GM23338 (cell line): Measurements from ENCODE around the gene TRIM36. TPM values are rescaled to one million over a fixed set of nuclear protein-coding genes. Genes with fewer than 3 reads are reported as not detected.

Experiments used
- ATAC-seq: fragments of 200-7000 bp; cut with Tn5 transposase; 3 replicates; pipeline ENCODE4 v1.9.1; 2020
- DNase-seq: peaks from one replicate; pipeline ENCODE4 v3.0.0-alpha.2; 2015; ENCODE audit warnings: low spot score
- H2AFZ ChIP-seq: fragments of 200-600 bp; sonication (generic); 2 replicates; pipeline ENCODE4 v1.8.0; 2016; ENCODE audit warnings: antibody characterized with exemption, mild to moderate bottlenecking, moderate library complexity
- H3F3A ChIP-seq: fragments of 200-600 bp; sonication (generic); replicated peaks from 2 replicates; pipeline ENCODE4 v1.8.0; 2017; ENCODE audit warnings: antibody characterized with exemption, mixed run types, low read depth
- H3K27ac ChIP-seq: fragments of 200-600 bp; sonication (generic); 2 replicates; pipeline ENCODE4 v1.6.1; 2016; ENCODE audit warnings: low read depth
- H3K27me3 ChIP-seq: fragments of 200-600 bp; sonication (generic); 2 replicates; pipeline ENCODE4 v1.8.0; 2016; ENCODE audit warnings: mild to moderate bottlenecking, mixed run types, moderate library complexity; ENCODE audit not compliant: insufficient read depth
- H3K36me3 ChIP-seq: fragments of 200-600 bp; sonication (generic); 2 replicates; pipeline ENCODE4 v1.8.0; 2016; ENCODE audit warnings: mild to moderate bottlenecking; ENCODE audit not compliant: insufficient read depth
- H3K4me1 ChIP-seq: fragments of 200-600 bp; sonication (generic); 2 replicates; pipeline ENCODE4 v1.8.0; 2016; ENCODE audit warnings: mild to moderate bottlenecking, moderate library complexity; ENCODE audit not compliant: insufficient read depth
- H3K4me2 ChIP-seq: fragments of 200-600 bp; sonication (generic); 2 replicates; pipeline ENCODE4 v1.7.1; 2017; ENCODE audit warnings: mixed run types
- H3K4me3 ChIP-seq: fragments of 200-600 bp; sonication (generic); 2 replicates; pipeline ENCODE4 v1.6.1; 2016; ENCODE audit warnings: mixed run types
- H3K79me2 ChIP-seq: fragments of 200-600 bp; sonication (generic); replicated peaks from 2 replicates; pipeline ENCODE4 v1.8.0; 2017; ENCODE audit warnings: mild to moderate bottlenecking; ENCODE audit not compliant: insufficient read depth
- H3K9me2 ChIP-seq: fragments of 200-600 bp; sonication (generic); 2 replicates; pipeline ENCODE4 v1.8.0; 2017; ENCODE audit not compliant: insufficient read depth
- H4K20me1 ChIP-seq: fragments of 200-600 bp; sonication (generic); replicated peaks from 2 replicates; pipeline ENCODE4 v1.8.0; 2017; ENCODE audit warnings: mild to moderate bottlenecking; ENCODE audit not compliant: insufficient read depth
- H3K27ac Mint-ChIP-seq: 2 replicates; pipeline ENCODE4 v1.8.0; 2020; ENCODE audit warnings: inconsistent platforms, mild to moderate bottlenecking, moderate library complexity, mixed read lengths
- H3K27me3 Mint-ChIP-seq: 3 replicates; pipeline ENCODE4 v1.8.0; 2022; ENCODE audit warnings: low read depth, mild to moderate bottlenecking, moderate library complexity, mixed read lengths, inconsistent platforms; ENCODE audit not compliant: insufficient read depth, poor library complexity
- H3K36me3 Mint-ChIP-seq: 3 replicates; pipeline ENCODE4 v1.8.0; 2021; ENCODE audit warnings: low read depth, mild to moderate bottlenecking, inconsistent platforms, moderate library complexity, mixed read lengths
- H3K4me1 Mint-ChIP-seq: 3 replicates; pipeline ENCODE4 v1.8.0; 2020; ENCODE audit warnings: mild to moderate bottlenecking, inconsistent platforms, mixed read lengths
- H3K4me3 Mint-ChIP-seq: 3 replicates; pipeline ENCODE4 v1.8.0; 2021; ENCODE audit warnings: moderate library complexity, mild to moderate bottlenecking, inconsistent platforms, mixed read lengths
- H3K9me3 Mint-ChIP-seq: 3 replicates; pipeline ENCODE4 v1.8.0; 2020; ENCODE audit warnings: moderate library complexity, mild to moderate bottlenecking, inconsistent platforms, mixed read lengths
- CREB1 ChIP-seq: fragments of 250-450 bp; sonication (Bioruptor Pico); IDR thresholded peaks from 2 replicates; pipeline ENCODE4 v1.5.0; 2020; ENCODE audit warnings: low read depth, mild to moderate bottlenecking, moderate library complexity
- CTCF ChIP-seq, 2 experiments: fragments of 200-600 bp in 1 of 2; sonication (generic) in 1 of 2; conservative IDR thresholded peaks; 2 replicates each; pipeline versions ENCODE4 v1.5.1 to v1.6.1; 2016 to 2017; ENCODE audit warnings: antibody characterized with exemption in 2 of 2, low read depth in 2 of 2, mild to moderate bottlenecking in 2 of 2, moderate library complexity in 1 of 2
- EZH2 ChIP-seq: fragments of 200-600 bp; sonication (generic); IDR thresholded peaks from one replicate; pipeline ENCODE4 v1.8.0; 2017; ENCODE audit warnings: antibody characterized with exemption, mild to moderate bottlenecking, low read depth; ENCODE audit not compliant: unreplicated experiment
- NANOG ChIP-seq: IDR thresholded peaks from 2 replicates; pipeline ENCODE4 v1.6.1; 2016; ENCODE audit warnings: antibody characterized with exemption, borderline replicate concordance
- STAT1 ChIP-seq: IDR thresholded peaks from one replicate; pipeline ENCODE4 v1.6.1; 2016; ENCODE audit warnings: antibody characterized with exemption; ENCODE audit not compliant: unreplicated experiment
- ZNF114 ChIP-seq: fragments of 250-450 bp; sonication (Bioruptor Pico); IDR thresholded peaks from 2 replicates; pipeline ENCODE4 v1.5.0; 2020; ENCODE audit warnings: mild to moderate bottlenecking, moderate library complexity
- polyA plus RNA-seq: library from polyadenylated mRNA; unstranded; fragments of >200 nt; fragmentation: Nextera tagmentation; extraction: Ambion mirVana; gene quantifications from 2 replicates; pipeline ENCODE4 v1.2.1, GENCODE V29; 2016
- total RNA-seq: library from RNA; depleted of rRNA; stranded (reverse); fragments of >200 nt; shearing (Covaris generic); gene quantifications from 2 replicates; pipeline ENCODE4 v1.2.3, GENCODE V29; 2014
- TF ChIP-seq, protein P1 (sequence below): IDR thresholded peaks from one replicate; pipeline ENCODE4 v1.6.1; 2018; ENCODE audit warnings: antibody characterized with exemption; ENCODE audit not compliant: unreplicated experiment
- TF ChIP-seq, protein P2 (sequence below): fragments of 250-450 bp; sonication (Bioruptor Pico); IDR thresholded peaks from 2 replicates; pipeline ENCODE4 v1.5.0; 2020; ENCODE audit warnings: mild to moderate bottlenecking, moderate library complexity

Gene TRIM36
- total and polyA plus RNA-seq, 2 experiments from 2014 or later, result 4.4 to 14.1 TPM

DNA sequence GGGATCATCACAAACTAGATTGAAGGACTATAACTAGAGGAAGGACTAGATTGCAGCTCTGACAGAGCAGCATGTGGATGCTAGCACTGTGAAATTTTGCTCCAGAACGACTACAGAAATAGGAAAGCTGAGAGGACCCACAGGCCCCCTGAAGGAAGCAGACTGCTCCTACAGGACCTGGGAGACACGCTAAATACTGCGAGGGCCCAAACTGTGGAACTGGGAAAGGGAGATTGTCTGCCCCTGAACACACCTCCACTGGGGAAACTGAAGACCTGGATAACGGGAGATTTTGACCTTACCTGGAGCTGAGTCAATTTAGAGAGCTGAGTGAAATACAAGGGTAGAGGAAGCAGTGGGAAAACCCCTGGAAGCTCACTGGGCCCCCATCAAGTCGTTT, 19.2 kb downstream of the TRIM36 start:
- Histone ChIP-seq H3K9me2 (no peaks in the 10 kb centered on the region), H3K79me2 (peaks cover 4% of the 10 kb centered on the region), H3K4me2 (no peak overlapping the region), H3F3A (no peaks in the 10 kb centered on the region), H3K36me3 (no peaks in the 10 kb centered on the region), H2AFZ (no peak overlapping the region), H3K27ac (no peak overlapping the region), H4K20me1 (no peaks in the 10 kb centered on the region), H3K4me1 (0 out of 2 replicates have a peak, but pooled peaks cover 6% of the 10 kb centered on the region), H3K4me3 (no peak overlapping the region), H3K27me3 (no peaks in the 10 kb centered on the region)
- Mint-ChIP-seq H3K4me3 (no peak overlapping the region), H3K36me3 (peaks cover 42% of the 10 kb centered on the region), H3K27ac (no peak overlapping the region; the same call in 1 of the 2 replicates), H3K4me1 (peaks cover 14% of the 10 kb centered on the region), H3K27me3 (peaks cover 2% of the 10 kb centered on the region), H3K9me3 (peaks cover 14% of the 10 kb centered on the region)
- DNase-seq (peak; percentile 38), ATAC-seq (peak; percentile 51; the same call in 2 of the 3 replicates)
- TF ChIP-seq ZNF114 (no peak), CTCF (conservative IDR thresholded peaks at IDR 0.05; ENCODE audit: low read depth in 2 of 2) (peak; percentile 6 to 22; a peak in 2 of 4 replicates)

GRCh38 chr5:115147052-115147451, 22.7 kb downstream of the TRIM36 start:
- Histone ChIP-seq H3K27me3 (no peaks in the 10 kb centered on the region), H2AFZ (no peak overlapping the region), H3K9me2 (no peaks in the 10 kb centered on the region), H3F3A (no peaks in the 10 kb centered on the region), H3K27ac (no peak overlapping the region), H3K4me1 (0 out of 2 replicates have a peak, but pooled peaks cover 6% of the 10 kb centered on the region), H3K79me2 (no peaks in the 10 kb centered on the region; the same call in 1 of the 2 replicates), H3K4me2 (no peak overlapping the region), H3K36me3 (no peaks in the 10 kb centered on the region), H3K4me3 (no peak overlapping the region), H4K20me1 (no peaks in the 10 kb centered on the region)
- peaks cover 15% of the 10 kb centered on the region for H3K36me3 Mint-ChIP-seq
- H3K27me3 Mint-ChIP-seq, result no peaks in the 10 kb centered on the region
- no peak overlapping the region for H3K4me3 Mint-ChIP-seq
- no peak for DNase-seq
- H3K9me3 Mint-ChIP-seq, result peaks cover 3% of the 10 kb centered on the region
- ATAC-seq, result no peak
- H3K4me1 Mint-ChIP-seq, result peaks cover 14% of the 10 kb centered on the region
- H3K27ac Mint-ChIP-seq, result no peak overlapping the region
- no peak for TF ChIP-seq STAT1
- no peak for TF ChIP-seq ZNF114
- TF ChIP-seq EZH2, result no peak
- TF ChIP-seq, protein P1, sequence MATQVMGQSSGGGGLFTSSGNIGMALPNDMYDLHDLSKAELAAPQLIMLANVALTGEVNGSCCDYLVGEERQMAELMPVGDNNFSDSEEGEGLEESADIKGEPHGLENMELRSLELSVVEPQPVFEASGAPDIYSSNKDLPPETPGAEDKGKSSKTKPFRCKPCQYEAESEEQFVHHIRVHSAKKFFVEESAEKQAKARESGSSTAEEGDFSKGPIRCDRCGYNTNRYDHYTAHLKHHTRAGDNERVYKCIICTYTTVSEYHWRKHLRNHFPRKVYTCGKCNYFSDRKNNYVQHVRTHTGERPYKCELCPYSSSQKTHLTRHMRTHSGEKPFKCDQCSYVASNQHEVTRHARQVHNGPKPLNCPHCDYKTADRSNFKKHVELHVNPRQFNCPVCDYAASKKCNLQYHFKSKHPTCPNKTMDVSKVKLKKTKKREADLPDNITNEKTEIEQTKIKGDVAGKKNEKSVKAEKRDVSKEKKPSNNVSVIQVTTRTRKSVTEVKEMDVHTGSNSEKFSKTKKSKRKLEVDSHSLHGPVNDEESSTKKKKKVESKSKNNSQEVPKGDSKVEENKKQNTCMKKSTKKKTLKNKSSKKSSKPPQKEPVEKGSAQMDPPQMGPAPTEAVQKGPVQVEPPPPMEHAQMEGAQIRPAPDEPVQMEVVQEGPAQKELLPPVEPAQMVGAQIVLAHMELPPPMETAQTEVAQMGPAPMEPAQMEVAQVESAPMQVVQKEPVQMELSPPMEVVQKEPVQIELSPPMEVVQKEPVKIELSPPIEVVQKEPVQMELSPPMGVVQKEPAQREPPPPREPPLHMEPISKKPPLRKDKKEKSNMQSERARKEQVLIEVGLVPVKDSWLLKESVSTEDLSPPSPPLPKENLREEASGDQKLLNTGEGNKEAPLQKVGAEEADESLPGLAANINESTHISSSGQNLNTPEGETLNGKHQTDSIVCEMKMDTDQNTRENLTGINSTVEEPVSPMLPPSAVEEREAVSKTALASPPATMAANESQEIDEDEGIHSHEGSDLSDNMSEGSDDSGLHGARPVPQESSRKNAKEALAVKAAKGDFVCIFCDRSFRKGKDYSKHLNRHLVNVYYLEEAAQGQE, result no peak
- TF ChIP-seq, protein P2, sequence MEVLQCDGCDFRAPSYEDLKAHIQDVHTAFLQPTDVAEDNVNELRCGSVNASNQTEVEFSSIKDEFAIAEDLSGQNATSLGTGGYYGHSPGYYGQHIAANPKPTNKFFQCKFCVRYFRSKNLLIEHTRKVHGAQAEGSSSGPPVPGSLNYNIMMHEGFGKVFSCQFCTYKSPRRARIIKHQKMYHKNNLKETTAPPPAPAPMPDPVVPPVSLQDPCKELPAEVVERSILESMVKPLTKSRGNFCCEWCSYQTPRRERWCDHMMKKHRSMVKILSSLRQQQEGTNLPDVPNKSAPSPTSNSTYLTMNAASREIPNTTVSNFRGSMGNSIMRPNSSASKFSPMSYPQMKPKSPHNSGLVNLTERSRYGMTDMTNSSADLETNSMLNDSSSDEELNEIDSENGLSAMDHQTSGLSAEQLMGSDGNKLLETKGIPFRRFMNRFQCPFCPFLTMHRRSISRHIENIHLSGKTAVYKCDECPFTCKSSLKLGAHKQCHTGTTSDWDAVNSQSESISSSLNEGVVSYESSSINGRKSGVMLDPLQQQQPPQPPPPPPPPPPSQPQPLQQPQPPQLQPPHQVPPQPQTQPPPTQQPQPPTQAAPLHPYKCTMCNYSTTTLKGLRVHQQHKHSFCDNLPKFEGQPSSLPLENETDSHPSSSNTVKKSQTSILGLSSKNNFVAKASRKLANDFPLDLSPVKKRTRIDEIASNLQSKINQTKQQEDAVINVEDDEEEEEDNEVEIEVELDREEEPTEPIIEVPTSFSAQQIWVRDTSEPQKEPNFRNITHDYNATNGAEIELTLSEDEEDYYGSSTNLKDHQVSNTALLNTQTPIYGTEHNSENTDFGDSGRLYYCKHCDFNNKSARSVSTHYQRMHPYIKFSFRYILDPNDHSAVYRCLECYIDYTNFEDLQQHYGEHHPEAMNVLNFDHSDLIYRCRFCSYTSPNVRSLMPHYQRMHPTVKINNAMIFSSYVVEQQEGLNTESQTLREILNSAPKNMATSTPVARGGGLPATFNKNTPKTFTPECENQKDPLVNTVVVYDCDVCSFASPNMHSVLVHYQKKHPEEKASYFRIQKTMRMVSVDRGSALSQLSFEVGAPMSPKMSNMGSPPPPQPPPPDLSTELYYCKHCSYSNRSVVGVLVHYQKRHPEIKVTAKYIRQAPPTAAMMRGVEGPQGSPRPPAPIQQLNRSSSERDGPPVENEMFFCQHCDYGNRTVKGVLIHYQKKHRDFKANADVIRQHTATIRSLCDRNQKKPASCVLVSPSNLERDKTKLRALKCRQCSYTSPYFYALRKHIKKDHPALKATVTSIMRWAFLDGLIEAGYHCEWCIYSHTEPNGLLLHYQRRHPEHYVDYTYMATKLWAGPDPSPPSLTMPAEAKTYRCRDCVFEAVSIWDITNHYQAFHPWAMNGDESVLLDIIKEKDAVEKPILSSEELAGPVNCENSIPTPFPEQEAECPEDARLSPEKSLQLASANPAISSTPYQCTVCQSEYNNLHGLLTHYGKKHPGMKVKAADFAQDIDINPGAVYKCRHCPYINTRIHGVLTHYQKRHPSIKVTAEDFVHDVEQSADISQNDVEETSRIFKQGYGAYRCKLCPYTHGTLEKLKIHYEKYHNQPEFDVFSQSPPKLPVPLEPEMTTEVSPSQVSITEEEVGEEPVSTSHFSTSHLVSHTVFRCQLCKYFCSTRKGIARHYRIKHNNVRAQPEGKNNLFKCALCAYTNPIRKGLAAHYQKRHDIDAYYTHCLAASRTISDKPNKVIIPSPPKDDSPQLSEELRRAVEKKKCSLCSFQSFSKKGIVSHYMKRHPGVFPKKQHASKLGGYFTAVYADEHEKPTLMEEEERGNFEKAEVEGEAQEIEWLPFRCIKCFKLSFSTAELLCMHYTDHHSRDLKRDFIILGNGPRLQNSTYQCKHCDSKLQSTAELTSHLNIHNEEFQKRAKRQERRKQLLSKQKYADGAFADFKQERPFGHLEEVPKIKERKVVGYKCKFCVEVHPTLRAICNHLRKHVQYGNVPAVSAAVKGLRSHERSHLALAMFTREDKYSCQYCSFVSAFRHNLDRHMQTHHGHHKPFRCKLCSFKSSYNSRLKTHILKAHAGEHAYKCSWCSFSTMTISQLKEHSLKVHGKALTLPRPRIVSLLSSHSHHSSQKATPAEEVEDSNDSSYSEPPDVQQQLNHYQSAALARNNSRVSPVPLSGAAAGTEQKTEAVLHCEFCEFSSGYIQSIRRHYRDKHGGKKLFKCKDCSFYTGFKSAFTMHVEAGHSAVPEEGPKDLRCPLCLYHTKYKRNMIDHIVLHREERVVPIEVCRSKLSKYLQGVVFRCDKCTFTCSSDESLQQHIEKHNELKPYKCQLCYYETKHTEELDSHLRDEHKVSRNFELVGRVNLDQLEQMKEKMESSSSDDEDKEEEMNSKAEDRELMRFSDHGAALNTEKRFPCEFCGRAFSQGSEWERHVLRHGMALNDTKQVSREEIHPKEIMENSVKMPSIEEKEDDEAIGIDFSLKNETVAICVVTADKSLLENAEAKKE, result no peak
- no peak for TF ChIP-seq NANOG
- no peak for TF ChIP-seq CREB1
